IMR-90 (cell line): ENCODE results near the gene ACTL6B. TPM values are rescaled to one million over a fixed set of nuclear protein-coding genes. Genes with fewer than 3 reads are reported as not detected.

Source experiments
- BHLHE40 ChIP-seq: fragments of 150-350 bp; IDR thresholded peaks from 2 replicates; pipeline ENCODE4 v1.6.1; 2016; ENCODE audit warnings: mild to moderate bottlenecking, low read depth, low read length
- CEBPB ChIP-seq: IDR thresholded peaks from 2 replicates; pipeline ENCODE4 v1.6.1; 2012; ENCODE audit warnings: low read depth, low read length, improper control_type of control experiment
- FOS ChIP-seq: fragments of 150-350 bp; IDR thresholded peaks from 2 replicates; pipeline ENCODE4 v1.6.1; 2016; ENCODE audit warnings: low read depth, low read length
- MAFK ChIP-seq: IDR thresholded peaks from 2 replicates; pipeline ENCODE4 v1.6.1; 2012; ENCODE audit warnings: low read depth, low read length, improper control_type of control experiment
- MAZ ChIP-seq: IDR thresholded peaks from 2 replicates; pipeline ENCODE4 v1.6.1; 2012; ENCODE audit warnings: low read depth, mild to moderate bottlenecking, low read length, improper control_type of control experiment, moderate library complexity, borderline replicate concordance
- NFE2L2 ChIP-seq: fragments of 150-350 bp; IDR thresholded peaks from 2 replicates; pipeline ENCODE4 v1.6.1; 2016; ENCODE audit warnings: low read depth, mild to moderate bottlenecking, low read length
- POLR2A ChIP-seq: IDR thresholded peaks from 2 replicates; pipeline ENCODE4 v1.6.1; 2012; ENCODE audit warnings: mild to moderate bottlenecking, low read depth, low read length
- polyA plus RNA-seq, 3 experiments: library from polyadenylated mRNA; depleted of rRNA; stranded (reverse); fragments of >200 nt; gene quantifications; 2 replicates each; pipeline ENCODE4 v1.2.3, GENCODE V29; 2012; ENCODE audit warnings: low replicate concordance in 1 of 3
- total RNA-seq: library from RNA; depleted of rRNA; stranded (reverse); fragments of >200 nt; gene quantifications from 2 replicates; pipeline ENCODE4 v1.2.3, GENCODE V29; 2012

The ACTL6B gene
- total and polyA plus RNA-seq, 2 of the 4 experiments (the other 2 are of a cell fraction), result not detected

- TF ChIP-seq NFE2L2, result no peak
- no peak for TF ChIP-seq MAZ
- no peak for TF ChIP-seq MAFK
- no peak for TF ChIP-seq POLR2A
- no peak for TF ChIP-seq CEBPB
- no peak for TF ChIP-seq BHLHE40
- TF ChIP-seq FOS, result no peak
These were observed 15.4 kb upstream of the ACTL6B start (continued) for GRCh38 chr7:100671353-100672327.
